H1 (cell line): Measurements from ENCODE around the gene GALNTL6. TPM values are rescaled to one million over a fixed set of nuclear protein-coding genes. Genes with fewer than 3 reads are reported as not detected.
A peak's percentile ranks its signal among the peaks of the same experiment; 100 is the strongest.

ENCODE experiments used
- CTCF ChIA-PET: fragments of 300-600 bp; sonication (Branson Sonifier 250); formaldehyde crosslinking; loops from one replicate; lab custom pipeline; 2021; ENCODE audit not compliant: partially characterized antibody; lab: Charles Lee
- POLR2A ChIA-PET: fragments of 300-600 bp; sonication (Branson Sonifier 250); formaldehyde crosslinking; loops from one replicate; lab custom pipeline; 2021; ENCODE audit warnings: inconsistent platforms; ENCODE audit not compliant: partially characterized antibody; lab: Charles Lee
- DNase-seq, 2 experiments: peaks; one replicate each; pipeline versions ENCODE4 v3.0.0 to v3.0.0-alpha.2; 2010 to 2022; ENCODE audit warnings: low spot score in 2 of 2, low read depth in 1 of 2, mixed read lengths in 1 of 2
- FAIRE-seq: peaks from 2 replicates; lab custom pipeline; 2011; peaks lifted over from hg19 to GRCh38; lab: Jason Lieb, UNC
- H2AFZ ChIP-seq: 2 replicates; pipeline ENCODE4 v1.8.1; 2012; ENCODE audit warnings: low read length, inconsistent platforms
- H2AK5ac ChIP-seq: 2 replicates; pipeline ENCODE4 v1.6.1; 2013; ENCODE audit warnings: low read depth, low read length
- H2BK120ac ChIP-seq: replicated peaks from 2 replicates; pipeline ENCODE3; 2013; ENCODE audit warnings: low read depth, low read length, inconsistent platforms
- H2BK12ac ChIP-seq: 2 replicates; pipeline ENCODE4 v1.6.1; 2013; ENCODE audit warnings: low read depth, low read length
- H2BK15ac ChIP-seq: 2 replicates; pipeline ENCODE4 v1.6.1; 2013; ENCODE audit warnings: low read length
- H2BK20ac ChIP-seq: 2 replicates; pipeline ENCODE4 v1.6.1; 2013; ENCODE audit warnings: low read length
- H2BK5ac ChIP-seq: 2 replicates; pipeline ENCODE4 v1.6.1; 2013; ENCODE audit warnings: low read depth, low read length
- H3K14ac ChIP-seq: 2 replicates; pipeline ENCODE4 v1.6.1; 2013; ENCODE audit warnings: inconsistent platforms; ENCODE audit not compliant: insufficient read length
- H3K18ac ChIP-seq: 2 replicates; pipeline ENCODE4 v1.6.1; 2013; ENCODE audit warnings: low read length; ENCODE audit errors: extremely low read depth
- H3K23ac ChIP-seq: 2 replicates; pipeline ENCODE4 v1.6.1; 2013; ENCODE audit warnings: inconsistent platforms; ENCODE audit not compliant: insufficient read length
- H3K23me2 ChIP-seq: 2 replicates; pipeline ENCODE4 v1.6.1; 2013; ENCODE audit warnings: low read depth, low read length
- H3K27ac ChIP-seq: 2 replicates; pipeline ENCODE4 v1.6.1; 2011; ENCODE audit warnings: low read depth, low read length, inconsistent platforms
- H3K27me3 ChIP-seq, 4 experiments: replicated peaks in 1 of 4; 1 replicate in 1 of 4; 2 replicates in 3 of 4; pipeline versions ENCODE4 v1.6.1 to v1.8.1; 2011 to 2013; ENCODE audit warnings: low read length in 3 of 4, mild to moderate bottlenecking in 3 of 4, inconsistent platforms in 2 of 4, mixed read lengths in 2 of 4, moderate library complexity in 1 of 4; ENCODE audit not compliant: control insufficient read depth in 3 of 4, insufficient read depth in 3 of 4; ENCODE audit errors: extremely low read depth in 1 of 4
- H3K36me3 ChIP-seq, 4 experiments: 2 replicates each; pipeline versions ENCODE4 v1.6.1 to v1.8.1; 2011 to 2013; ENCODE audit warnings: mild to moderate bottlenecking in 4 of 4, low read length in 3 of 4, moderate library complexity in 2 of 4, control low read depth in 1 of 4, inconsistent platforms in 1 of 4; ENCODE audit not compliant: insufficient read depth in 4 of 4, control insufficient read depth in 2 of 4
- H3K4ac ChIP-seq: replicated peaks from 2 replicates; pipeline ENCODE3; 2013; ENCODE audit warnings: low read length, low read depth, mixed read lengths, inconsistent platforms; ENCODE audit not compliant: insufficient read length
- H3K4me1 ChIP-seq, 4 experiments: replicated peaks in 1 of 4; 1 replicate in 1 of 4; 2 replicates in 3 of 4; pipeline versions ENCODE4 v1.6.1 to v1.8.1; 2011 to 2013; ENCODE audit warnings: low read length in 3 of 4, inconsistent platforms in 2 of 4, mixed read lengths in 1 of 4; ENCODE audit not compliant: insufficient read depth in 4 of 4, control insufficient read depth in 3 of 4
- H3K4me2 ChIP-seq, 2 experiments: 2 replicates each; pipeline versions ENCODE4 v1.6.1 to v1.8.1; 2011 to 2013; ENCODE audit warnings: low read depth in 2 of 2, low read length in 2 of 2, control low read depth in 1 of 2, inconsistent platforms in 1 of 2, mild to moderate bottlenecking in 1 of 2; ENCODE audit not compliant: insufficient read depth in 1 of 2
- H3K4me3 ChIP-seq, 4 experiments: fragments of 200-600, 300-600 bp in 1 of 4; sonication (generic), shearing (Covaris generic), sonication (Bioruptor Twin) in 1 of 4; 2 replicates each; pipeline versions ENCODE4 v1.5.1 to v1.8.1; 2011 to 2016; ENCODE audit warnings: low read length in 4 of 4, low read depth in 3 of 4, control low read depth in 2 of 4, inconsistent platforms in 2 of 4, mild to moderate bottlenecking in 2 of 4, mixed read lengths in 1 of 4, moderate library complexity in 1 of 4; ENCODE audit not compliant: insufficient read depth in 2 of 4; ENCODE audit errors: extremely low read depth in 1 of 4
- H3K56ac ChIP-seq: replicated peaks from 2 replicates; pipeline ENCODE3; 2013; ENCODE audit warnings: low read depth, mild to moderate bottlenecking, mixed read lengths, low read length, inconsistent platforms; ENCODE audit not compliant: insufficient read length
- H3K79me1 ChIP-seq: 2 replicates; pipeline ENCODE4 v1.6.1; 2013; ENCODE audit warnings: low read depth, low read length, control low read depth
- H3K79me2 ChIP-seq, 2 experiments: 2 replicates each; pipeline versions ENCODE4 v1.6.1 to v1.8.1; 2012 to 2013; ENCODE audit warnings: low read length in 2 of 2, mild to moderate bottlenecking in 2 of 2, inconsistent platforms in 1 of 2; ENCODE audit not compliant: insufficient read depth in 2 of 2, control insufficient read depth in 1 of 2
- H3K9ac ChIP-seq, 4 experiments: replicated peaks in 1 of 4; 1 replicate in 1 of 4; 2 replicates in 3 of 4; pipeline versions ENCODE4 v1.6.1 to v1.8.1; 2011 to 2013; ENCODE audit warnings: low read depth in 3 of 4, low read length in 3 of 4, control low read depth in 2 of 4, mild to moderate bottlenecking in 2 of 4, moderate library complexity in 2 of 4, inconsistent platforms in 1 of 4; ENCODE audit errors: extremely low read depth in 1 of 4
- H3K9me3 ChIP-seq, 2 experiments: 2 replicates each; pipeline versions ENCODE4 v1.6.1 to v1.8.1; 2012 to 2013; ENCODE audit warnings: mild to moderate bottlenecking in 2 of 2, moderate library complexity in 2 of 2, control low read depth in 1 of 2, inconsistent platforms in 1 of 2, low read depth in 1 of 2, low read length in 1 of 2, mixed read lengths in 1 of 2; ENCODE audit not compliant: insufficient read depth in 2 of 2
- H4K20me1 ChIP-seq, 2 experiments: replicated peaks in 1 of 2; 2 replicates each; pipeline versions ENCODE3 to v1.8.1; 2011 to 2013; ENCODE audit warnings: inconsistent platforms in 2 of 2, low read length in 2 of 2, mild to moderate bottlenecking in 1 of 2; ENCODE audit not compliant: insufficient read depth in 2 of 2, control insufficient read depth in 1 of 2
- H4K5ac ChIP-seq: 2 replicates; pipeline ENCODE4 v1.6.1; 2013; ENCODE audit warnings: low read length, low read depth, mixed read lengths, inconsistent platforms; ENCODE audit not compliant: insufficient read length
- H4K8ac ChIP-seq: 2 replicates; pipeline ENCODE4 v1.8.0; 2013; ENCODE audit warnings: mild to moderate bottlenecking, moderate library complexity, low read length, inconsistent platforms; ENCODE audit not compliant: insufficient read depth; ENCODE audit errors: extremely low read depth
- H4K91ac ChIP-seq: replicated peaks from 2 replicates; pipeline ENCODE3; 2013; ENCODE audit warnings: low read length, mixed read lengths, inconsistent platforms; ENCODE audit not compliant: insufficient read length
- BACH1 ChIP-seq: IDR thresholded peaks from 2 replicates; pipeline ENCODE4 v1.6.1; 2012; ENCODE audit warnings: low read length, improper control_type of control experiment
- BRCA1 ChIP-seq: IDR thresholded peaks from 2 replicates; pipeline ENCODE4 v1.6.1; 2012; ENCODE audit warnings: low read depth, low read length, improper control_type of control experiment
- EZH2 ChIP-seq: fragments of 200-600 bp; sonication (generic); IDR thresholded peaks from 2 replicates; pipeline ENCODE4 v1.7.1; 2012; ENCODE audit warnings: low read depth, mild to moderate bottlenecking, moderate library complexity, low read length, inconsistent platforms; ENCODE audit not compliant: severe bottlenecking
- RAD21 ChIP-seq, 2 experiments: IDR thresholded peaks in 1 of 2; conservative IDR thresholded peaks in 1 of 2; 2 replicates each; pipeline ENCODE4 v1.6.1; 2011; ENCODE audit warnings: low read depth in 2 of 2, low read length in 2 of 2, improper control_type of control experiment in 1 of 2, inconsistent platforms in 1 of 2, mild to moderate bottlenecking in 1 of 2, moderate library complexity in 1 of 2
- RNF2 ChIP-seq: fragments of 200-900, 300-1000 bp; sonication (generic); IDR thresholded peaks from 2 replicates; pipeline ENCODE4 v1.7.1; 2016; ENCODE audit warnings: borderline replicate concordance, low read depth, mild to moderate bottlenecking, antibody characterized with exemption, low read length; ENCODE audit not compliant: poor library complexity, severe bottlenecking; ENCODE audit errors: missing control alignments
- SIX5 ChIP-seq: IDR thresholded peaks from 2 replicates; pipeline ENCODE4 v1.6.1; 2011; ENCODE audit warnings: mild to moderate bottlenecking, low read depth, low read length
- SUZ12 ChIP-seq: fragments of 200-600 bp; sonication (generic); IDR thresholded peaks from 2 replicates; pipeline ENCODE4 v1.6.1; 2012; ENCODE audit warnings: mild to moderate bottlenecking, inconsistent platforms, low read length, moderate library complexity, mixed read lengths
- WGBS, 2 experiments: shearing (Covaris generic) in 1 of 2; methylation state at CpG; one replicate each; pipeline versions ENCODE4 v1.1.6 to v1.1.7; 2013 to 2015; ENCODE audit warnings: low lambda C conversion rate in 2 of 2, mixed read lengths in 2 of 2, inconsistent platforms in 1 of 2, low coverage in 1 of 2, missing lambda C conversion rate in 1 of 2; ENCODE audit not compliant: insufficient replicate concordance in 2 of 2, insufficient coverage in 1 of 2, insufficient read length in 1 of 2; ENCODE audit errors: extremely low coverage in 1 of 2, missing lambda C conversion rate in 1 of 2; 5-methylcytosine and 5-hydroxymethylcytosine counted together
- polyA plus RNA-seq, 7 experiments: library from polyadenylated mRNA; depleted of rRNA in 3 of 7; stranded (reverse) in 5 of 7; unstranded in 2 of 7; fragments of >200 nt in 5 of 7; fragments of 200-250 nt in 2 of 7; gene quantifications; 1 replicate in 5 of 7; 2 replicates in 1 of 7; 4 replicates in 1 of 7; pipeline versions ENCODE4 v1.2.1 to v1.2.3, GENCODE V29; 2011 to 2013; ENCODE audit warnings: missing spikeins in 2 of 7, mixed read lengths in 2 of 7
- total RNA-seq: library from RNA; stranded (reverse); fragmentation: NEBNext Ultra II Directional; extraction: Animal tissue kit (Norgen Biotek cat#: 25700); gene quantifications from 2 replicates; pipeline ENCODE4 v1.2.1, GENCODE V29; 2021

GALNTL6 gene
- total and polyA plus RNA-seq, 2 of the 8 experiments (the other 6 are each of a cell fraction or from before 2014, with no cell fraction given), result 0.03 to 0.32 TPM

GRCh38 chr4:173039617-173040577 is 1226.7 kb downstream of the GALNTL6 start:
- no peak overlapping the region for H4K8ac ChIP-seq
- no peak overlapping the region for H2BK12ac ChIP-seq
- H2AFZ ChIP-seq, result peak overlapping the region; percentile 66; the same call in 1 of the 2 replicates
- no peak overlapping the region for H3K4ac ChIP-seq
- H3K23me2 ChIP-seq, result no peaks in the 10 kb centered on the region
- H4K91ac ChIP-seq, result no peak overlapping the region
- no peak overlapping the region for H3K27ac ChIP-seq
- H3K4me3 ChIP-seq, result no peak overlapping the region
- WGBS, 2 experiments, result 69% methylated on average over 5 of the region's 5 CpGs; no CpG with 5 or more reads in 1 of the 2 experiments
- TF ChIP-seq RNF2 (no peak), BRCA1 (no peak), SIX5 (no peak), SUZ12 (no peak), RAD21 (IDR thresholded peaks at IDR 0.05 in 1 of 2, conservative IDR thresholded peaks at IDR 0.05 in 1 of 2; ENCODE audit: low read depth in 2 of 2, low read length in 2 of 2) (no peak), EZH2 (no peak), BACH1 (no peak)
- no peaks in the 10 kb centered on the region for H3K9me3 ChIP-seq
- DNase-seq, result no peak
- H3K79me2 ChIP-seq, result no peaks in the 10 kb centered on the region
- H3K14ac ChIP-seq, result no peak overlapping the region
- no peak overlapping the region for H2BK20ac ChIP-seq
- H2BK120ac ChIP-seq, result no peak overlapping the region
- H3K56ac ChIP-seq, result no peak overlapping the region
- H2BK5ac ChIP-seq, result no peak overlapping the region
- H4K5ac ChIP-seq, result no peak overlapping the region
- H3K23ac ChIP-seq, result no peak overlapping the region
- peaks cover 1 to 15% (median 5%) of the 10 kb centered on the region in 4 experiments; a peak in 5 of 7 replicates for H3K4me1 ChIP-seq
- peak; percentile 7 for FAIRE-seq
- CTCF ChIA-PET, result interaction anchor here (0.6 to 3.9 kb wide), 10 partner anchors 9 to 1446 kb away, joined by 3 to 26 read pairs (median 4); no protein-coding TSS in a partner anchor
- peaks cover 0 to 1% (median 0%) of the 10 kb centered on the region in 4 experiments; a peak in 1 of 7 replicates for H3K27me3 ChIP-seq
- H3K79me1 ChIP-seq, result no peaks in the 10 kb centered on the region
- no peak overlapping the region for H2AK5ac ChIP-seq
- H4K20me1 ChIP-seq, result no peaks in the 10 kb centered on the region
- POLR2A ChIA-PET, result interaction anchor here (0.6 to 0.8 kb wide), 2 partner anchors 12 to 129 kb away, joined by 3 read pairs; partner anchors contain the start of gene GALNT7
- no peak overlapping the region for H3K9ac ChIP-seq
- no peak overlapping the region for H3K4me2 ChIP-seq
- no peak overlapping the region for H2BK15ac ChIP-seq
- H3K36me3 ChIP-seq, result no peaks in the 10 kb centered on the region
- H3K18ac ChIP-seq, result no peak overlapping the region
